K562 (cell line): Measurements from ENCODE around the gene ARMH4. TPM values are rescaled to one million over a fixed set of nuclear protein-coding genes. Genes with fewer than 3 reads are reported as not detected.
A peak's percentile ranks its signal among the peaks of the same experiment; 100 is the strongest.

Experiments
- ARID1B ChIP-seq: fragments of 450-650 bp; IDR thresholded peaks from 2 replicates; pipeline ENCODE4 v1.6.1; 2016; ENCODE audit warnings: antibody characterized with exemption, mild to moderate bottlenecking, inconsistent platforms
- BRD4 ChIP-seq: fragments of 200-600 bp; sonication (generic); IDR thresholded peaks from 2 replicates; pipeline ENCODE4 v1.6.1; 2017; ENCODE audit warnings: inconsistent platforms
- EZH2 ChIP-seq: IDR thresholded peaks from 2 replicates; pipeline ENCODE4 v1.6.1; 2012; ENCODE audit warnings: low read depth, mild to moderate bottlenecking, inconsistent platforms, low read length, borderline replicate concordance
- GATAD2A ChIP-seq: fragments of 450-650 bp; IDR thresholded peaks from 2 replicates; pipeline ENCODE4 v1.6.1; 2017
- HDAC3 ChIP-seq: fragments of 450-650 bp; IDR thresholded peaks from 2 replicates; pipeline ENCODE4 v1.6.1; 2018; ENCODE audit warnings: borderline replicate concordance, mild to moderate bottlenecking, moderate library complexity; ENCODE audit not compliant: partially characterized antibody
- KDM1A ChIP-seq, 2 experiments: fragments of 450-650 bp; IDR thresholded peaks; 2 replicates each; pipeline ENCODE4 v1.6.1; 2016; ENCODE audit warnings: mild to moderate bottlenecking in 2 of 2
- MAFF ChIP-seq: IDR thresholded peaks from 2 replicates; pipeline ENCODE4 v1.6.1; 2012; ENCODE audit warnings: low read length, improper control_type of control experiment
- NKRF ChIP-seq: fragments of 450-650 bp; IDR thresholded peaks from 2 replicates; pipeline ENCODE4 v1.6.1; 2016; ENCODE audit warnings: borderline replicate concordance
- RB1 ChIP-seq: fragments of 450-650 bp; IDR thresholded peaks from 2 replicates; pipeline ENCODE4 v1.6.1; 2017; ENCODE audit warnings: low read depth, mild to moderate bottlenecking
- TEAD2 ChIP-seq: fragments of 450-650 bp; IDR thresholded peaks from 2 replicates; pipeline ENCODE4 v1.6.1; 2016; ENCODE audit warnings: missing genetic modification characterization, control low read depth, missing compliant biosample characterization
- TEAD4 ChIP-seq, 2 experiments: sonication (generic) in 1 of 2; formaldehyde crosslinking in 1 of 2; IDR thresholded peaks; 2 replicates each; pipeline versions ENCODE4 v1.6.1 to v1.8.0; 2012 to 2022; ENCODE audit warnings: borderline replicate concordance in 1 of 2, inconsistent platforms in 1 of 2, low read length in 1 of 2, mild to moderate bottlenecking in 1 of 2, missing genetic modification reagents in 1 of 2
- ZBTB33 ChIP-seq: sonication (generic); formaldehyde crosslinking; IDR thresholded peaks from 2 replicates; pipeline ENCODE4 v1.8.1; 2023; ENCODE audit warnings: mild to moderate bottlenecking, missing genetic modification reagents
- ZNF324 ChIP-seq: fragments of 250-450 bp; sonication (Bioruptor Pico); IDR thresholded peaks from 2 replicates; pipeline ENCODE4 v1.4.0; 2020; ENCODE audit warnings: mild to moderate bottlenecking
- ZNF398 ChIP-seq: fragments of 250-450 bp; sonication (Bioruptor Pico); IDR thresholded peaks from 2 replicates; pipeline ENCODE4 v1.8.0; 2021; ENCODE audit warnings: moderate library complexity, mild to moderate bottlenecking, inconsistent platforms
- polyA plus RNA-seq, 8 experiments: library from polyadenylated mRNA; depleted of rRNA in 4 of 8; stranded (reverse) in 5 of 8; unstranded in 3 of 8; fragments of >200 nt; fragmentation: Nextera tagmentation in 2 of 8; fragmentation: Illumina TruSeq in 1 of 8; extraction: Ambion mirVana in 2 of 8; extraction: Trizol in 1 of 8; gene quantifications; 2 replicates each; pipeline versions ENCODE4 v1.2.1 to v1.2.3, GENCODE V29; 2011 to 2014; ENCODE audit warnings: inconsistent platforms in 1 of 8, missing spikeins in 1 of 8
- total RNA-seq, 7 experiments: library from RNA; depleted of rRNA in 6 of 7; stranded (reverse); fragments of >200 nt in 6 of 7; fragmentation: Illumina TruSeq in 2 of 7; extraction: Trizol in 2 of 7; gene quantifications; 2 replicates each; pipeline versions ENCODE4 v1.2.1 to v1.2.3, GENCODE V29; 2011 to 2021; ENCODE audit warnings: low replicate concordance in 1 of 7
- TF ChIP-seq, protein P1 (sequence below), 3 experiments: fragments of 200-800 bp in 1 of 3; sonication (Bioruptor generic) in 1 of 3; sonication (generic) in 1 of 3; formaldehyde crosslinking in 1 of 3; IDR thresholded peaks; 2 replicates each; pipeline versions ENCODE4 v1.6.1 to v1.8.0; 2016 to 2022; ENCODE audit warnings: mild to moderate bottlenecking in 2 of 3, missing compliant biosample characterization in 2 of 3, missing genetic modification characterization in 2 of 3, missing genetic modification reagents in 1 of 3
- TF ChIP-seq, protein P2 (sequence below): fragments of 250-450 bp; sonication (Bioruptor Pico); IDR thresholded peaks from 2 replicates; pipeline ENCODE4 v1.8.0; 2022; ENCODE audit warnings: moderate library complexity, mild to moderate bottlenecking, inconsistent platforms

ARMH4 gene
- total and polyA plus RNA-seq, 9 of the 15 experiments (the other 6 are each of a cell fraction or from before 2014, with no cell fraction given), result 0.06 to 0.98 (median 0.07) TPM; not detected in 2

- TF ChIP-seq, protein P1, sequence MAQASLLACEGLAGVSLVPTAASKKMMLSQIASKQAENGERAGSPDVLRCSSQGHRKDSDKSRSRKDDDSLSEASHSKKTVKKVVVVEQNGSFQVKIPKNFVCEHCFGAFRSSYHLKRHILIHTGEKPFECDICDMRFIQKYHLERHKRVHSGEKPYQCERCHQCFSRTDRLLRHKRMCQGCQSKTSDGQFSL (CRISPR knock-in tag; IDR thresholded peaks at IDR 0.05), result no peak
- TF ChIP-seq, protein P1 (tag; IDR thresholded peaks at IDR 0.05), result no peak
- TF ChIP-seq NKRF, result no peak
- no peak for TF ChIP-seq TEAD2 (tag)
- no peak for TF ChIP-seq BRD4
- no peak for TF ChIP-seq EZH2
- TF ChIP-seq MAFF, result no peak
- no peak for TF ChIP-seq ZNF398 (CRISPR knock-in tag)
- TF ChIP-seq, protein P2, sequence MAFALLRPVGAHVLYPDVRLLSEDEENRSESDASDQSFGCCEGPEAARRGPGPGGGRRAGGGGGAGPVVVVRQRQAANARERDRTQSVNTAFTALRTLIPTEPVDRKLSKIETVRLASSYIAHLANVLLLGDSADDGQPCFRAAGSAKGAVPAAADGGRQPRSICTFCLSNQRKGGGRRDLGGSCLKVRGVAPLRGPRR (CRISPR knock-in tag), result no peak
- no peak for TF ChIP-seq ZNF324 (CRISPR knock-in tag)
- no peak for TF ChIP-seq HDAC3
- no peak for TF ChIP-seq GATAD2A
- TF ChIP-seq TEAD4 (IDR thresholded peaks at IDR 0.05; ENCODE audit: low read length), result peak; percentile 63
- no peak for TF ChIP-seq TEAD4 (CRISPR knock-in tag; IDR thresholded peaks at IDR 0.05; ENCODE audit: borderline replicate concordance)
- TF ChIP-seq ZBTB33 (CRISPR knock-in tag), result no peak
- peak; percentile 78 for TF ChIP-seq ARID1B
- peak in 1 of 2 experiments; percentile 16; a peak in 2 of 4 replicates for TF ChIP-seq KDM1A (IDR thresholded peaks at IDR 0.05)
- no peak for TF ChIP-seq RB1
Measured at GRCh38 chr14:58191763-58192601, 40.0 kb upstream of the ARMH4 start (continued).
